Hepatocyte (in vitro differentiated cells): ENCODE results near the gene PHAF1. TPM values are rescaled to one million over a fixed set of nuclear protein-coding genes. Genes with fewer than 3 reads are reported as not detected.

Experiments used
- DNase-seq: peaks from one replicate; pipeline ENCODE4 v3.0.0-alpha.2; 2016; ENCODE audit warnings: low spot score
- H2AFZ ChIP-seq: fragments of 200-600 bp; sonication (generic); 2 replicates; pipeline ENCODE4 v1.6.0; 2016; ENCODE audit warnings: antibody characterized with exemption, mild to moderate bottlenecking
- H3K27ac ChIP-seq: fragments of 200-600 bp; sonication (generic); 2 replicates; pipeline ENCODE4 v1.5.1; 2016; ENCODE audit warnings: mild to moderate bottlenecking
- H3K27me3 ChIP-seq: fragments of 200-600 bp; sonication (generic); 2 replicates; pipeline ENCODE4 v1.6.1; 2016
- H3K36me3 ChIP-seq: fragments of 200-600 bp; sonication (generic); replicated peaks from 2 replicates; pipeline ENCODE4 v1.5.1; 2016; ENCODE audit warnings: low read depth; ENCODE audit not compliant: insufficient read depth
- H3K4me1 ChIP-seq: fragments of 200-600 bp; sonication (generic); 2 replicates; pipeline ENCODE4 v1.5.1; 2016; ENCODE audit warnings: mild to moderate bottlenecking, moderate library complexity; ENCODE audit not compliant: insufficient read depth
- H3K4me2 ChIP-seq: fragments of 200-600 bp; sonication (generic); 2 replicates; pipeline ENCODE4 v1.6.0; 2016
- H3K4me3 ChIP-seq: fragments of 200-600 bp; sonication (generic); 2 replicates; pipeline ENCODE4 v1.5.1; 2016; ENCODE audit warnings: mild to moderate bottlenecking
- H3K79me2 ChIP-seq: fragments of 200-600 bp; sonication (generic); 2 replicates; pipeline ENCODE4 v1.6.0; 2017; ENCODE audit warnings: mild to moderate bottlenecking
- H3K9me2 ChIP-seq: fragments of 200-600 bp; sonication (generic); replicated peaks from 2 replicates; pipeline ENCODE4 v1.6.0; 2017; ENCODE audit warnings: mild to moderate bottlenecking; ENCODE audit not compliant: insufficient read depth
- H3K9me3 ChIP-seq: fragments of 200-600 bp; sonication (generic); 2 replicates; pipeline ENCODE4 v1.5.1; 2016; ENCODE audit warnings: low read depth, mild to moderate bottlenecking
- H4K20me1 ChIP-seq: fragments of 200-600 bp; sonication (generic); 2 replicates; pipeline ENCODE4 v1.6.0; 2016; ENCODE audit warnings: mild to moderate bottlenecking; ENCODE audit not compliant: insufficient read depth, poor library complexity, severe bottlenecking
- CTCF ChIP-seq: fragments of 200-600 bp; sonication (generic); IDR thresholded peaks from 2 replicates; pipeline ENCODE4 v1.5.1; 2016; ENCODE audit warnings: antibody characterized with exemption, mild to moderate bottlenecking; ENCODE audit not compliant: poor library complexity
- EZH2 ChIP-seq: fragments of 200-600 bp; sonication (generic); IDR thresholded peaks from 2 replicates; pipeline ENCODE4 v1.6.1; 2016; ENCODE audit warnings: antibody characterized with exemption, mild to moderate bottlenecking, borderline replicate concordance
- EZH2phosphoT487 ChIP-seq: fragments of 200-600 bp; sonication (generic); IDR thresholded peaks from one replicate; pipeline ENCODE4 v1.6.1; 2018; ENCODE audit warnings: antibody characterized with exemption, mild to moderate bottlenecking, low read depth, moderate library complexity; ENCODE audit not compliant: unreplicated experiment, severe bottlenecking
- WGBS: methylation state at CpG from one replicate; pipeline ENCODE4 v1.1.6; 2016; ENCODE audit warnings: low lambda C conversion rate; ENCODE audit errors: missing lambda C conversion rate; 5-methylcytosine and 5-hydroxymethylcytosine counted together
- polyA plus RNA-seq: library from polyadenylated mRNA; unstranded; fragments of >200 nt; fragmentation: Nextera tagmentation; extraction: Ambion mirVana; gene quantifications from 2 replicates; pipeline ENCODE4 v1.2.1, GENCODE V29; 2016
- total RNA-seq: library from RNA; depleted of rRNA; stranded (reverse); fragments of >200 nt; gene quantifications from 2 replicates; pipeline ENCODE4 v1.2.3, GENCODE V29; 2014

Gene PHAF1
- total and polyA plus RNA-seq, 2 experiments from 2014 or later, result 18.7 to 20.2 TPM

GRCh38 chr16:67197704-67198103 lies 88.0 kb downstream of the PHAF1 start:
- H3K27ac ChIP-seq, result no peak overlapping the region
- 88% methylated on average over 5 of the region's 6 CpGs for WGBS

More at GRCh38 chr16:67197704-67198103, 88.0 kb downstream of the PHAF1 start:
- H3K4me2 ChIP-seq, result no peak overlapping the region
- no peaks in the 10 kb centered on the region for H3K36me3 ChIP-seq
- no peak overlapping the region for H3K4me3 ChIP-seq
- H3K4me1 ChIP-seq, result peaks cover 15% of the 10 kb centered on the region
- H3K9me2 ChIP-seq, result no peaks in the 10 kb centered on the region
- H4K20me1 ChIP-seq, result no peaks in the 10 kb centered on the region
- TF ChIP-seq EZH2, result no peak
- TF ChIP-seq EZH2phosphoT487, result no peak
- no peak for TF ChIP-seq CTCF
- no peak overlapping the region for H2AFZ ChIP-seq
- no peaks in the 10 kb centered on the region for H3K27me3 ChIP-seq
- peaks cover 16% of the 10 kb centered on the region for H3K79me2 ChIP-seq
- H3K9me3 ChIP-seq, result no peaks in the 10 kb centered on the region
- DNase-seq, result no peak

Other genes with a start within 250 kb of the PHAF1 start
- gene PDP2, start 229.4 kb upstream of the PHAF1 start, total RNA-seq, result 9.7 and 17.7 TPM in 2 replicates
- gene PDP2, start 229.4 kb upstream of the PHAF1 start, polyA plus RNA-seq, result 3.5 and 5.2 TPM in 2 replicates
- 2.9 and 3.2 TPM in 2 replicates for gene CDH16, start 191.1 kb upstream of the PHAF1 start, total RNA-seq
- 2.2 and 4.4 TPM in 2 replicates for gene CDH16, start 191.1 kb upstream of the PHAF1 start, polyA plus RNA-seq
- gene RRAD, start 184.4 kb upstream of the PHAF1 start, total RNA-seq, result 8.2 and 8.8 TPM in 2 replicates
- 16.3 and 27.6 TPM in 2 replicates for gene RRAD, start 184.4 kb upstream of the PHAF1 start, polyA plus RNA-seq
- 106 and 131 TPM in 2 replicates for gene CIAO2B, start 175.5 kb upstream of the PHAF1 start, total RNA-seq
- gene CIAO2B, start 175.5 kb upstream of the PHAF1 start, polyA plus RNA-seq, result 147 and 154 TPM in 2 replicates
- gene CES2, start 174.4 kb upstream of the PHAF1 start, total RNA-seq, result 52.6 and 52.8 TPM in 2 replicates
- gene CES2, start 174.4 kb upstream of the PHAF1 start, polyA plus RNA-seq, result 67.7 and 72.8 TPM in 2 replicates
- 1.2 and 1.7 TPM in 2 replicates for gene CES3, start 148.7 kb upstream of the PHAF1 start, total RNA-seq
- 3.4 and 3.8 TPM in 2 replicates for gene CES3, start 148.7 kb upstream of the PHAF1 start, polyA plus RNA-seq
- 7.2 and 12.3 TPM in 2 replicates for gene CES4A, start 121.4 kb upstream of the PHAF1 start, total RNA-seq
- gene CES4A, start 121.4 kb upstream of the PHAF1 start, polyA plus RNA-seq, result 11.8 and 17.9 TPM in 2 replicates
- 48.0 and 59.0 TPM in 2 replicates for gene CBFB, start 80.8 kb upstream of the PHAF1 start, total RNA-seq
- 39.3 and 47.4 TPM in 2 replicates for gene CBFB, start 80.8 kb upstream of the PHAF1 start, polyA plus RNA-seq
- 33.3 and 34.5 TPM in 2 replicates for gene B3GNT9, start 41.1 kb downstream of the PHAF1 start, total RNA-seq
- 37.5 and 44.2 TPM in 2 replicates for gene B3GNT9, start 41.1 kb downstream of the PHAF1 start, polyA plus RNA-seq
- 18.5 and 21.9 TPM in 2 replicates for gene TRADD, start 50.0 kb downstream of the PHAF1 start, total RNA-seq
- gene TRADD, start 50.0 kb downstream of the PHAF1 start, polyA plus RNA-seq, result 31.4 and 32.4 TPM in 2 replicates
- gene FBXL8, start 50.0 kb downstream of the PHAF1 start, total RNA-seq, result 10.7 and 11.1 TPM in 2 replicates
- 15.9 and 19.8 TPM in 2 replicates for gene FBXL8, start 50.0 kb downstream of the PHAF1 start, polyA plus RNA-seq
- 3.2 and 5.5 TPM in 2 replicates for gene HSF4, start 54.8 kb downstream of the PHAF1 start, total RNA-seq
- 8.5 and 15.7 TPM in 2 replicates for gene HSF4, start 54.8 kb downstream of the PHAF1 start, polyA plus RNA-seq
- gene NOL3, start 60.6 kb downstream of the PHAF1 start, total RNA-seq, result 8.1 and 9.3 TPM in 2 replicates
- 10.9 and 11.0 TPM in 2 replicates for gene NOL3, start 60.6 kb downstream of the PHAF1 start, polyA plus RNA-seq
- gene MATCAP1, start 74.0 kb downstream of the PHAF1 start, total RNA-seq, result 22.3 and 24.8 TPM in 2 replicates
- gene MATCAP1, start 74.0 kb downstream of the PHAF1 start, polyA plus RNA-seq, result 25.4 and 38.5 TPM in 2 replicates
- gene EXOC3L1, start 80.2 kb downstream of the PHAF1 start, total RNA-seq, result 0.33 and 3.3 TPM in 2 replicates
- gene EXOC3L1, start 80.2 kb downstream of the PHAF1 start, polyA plus RNA-seq, result 2.0 and 2.6 TPM in 2 replicates
- gene E2F4, start 82.2 kb downstream of the PHAF1 start, total RNA-seq, result 70.4 and 76.6 TPM in 2 replicates
- 72.4 and 76.4 TPM in 2 replicates for gene E2F4, start 82.2 kb downstream of the PHAF1 start, polyA plus RNA-seq
- 18.5 and 18.7 TPM in 2 replicates for gene ELMO3, start 89.2 kb downstream of the PHAF1 start, total RNA-seq
- gene ELMO3, start 89.2 kb downstream of the PHAF1 start, polyA plus RNA-seq, result 14.5 and 18.3 TPM in 2 replicates
- 47.5 and 53.2 TPM in 2 replicates for gene TMEM208, start 117.2 kb downstream of the PHAF1 start, total RNA-seq
- 160 and 181 TPM in 2 replicates for gene TMEM208, start 117.2 kb downstream of the PHAF1 start, polyA plus RNA-seq
- gene FHOD1, start 137.5 kb downstream of the PHAF1 start, total RNA-seq, result 4.1 and 10.0 TPM in 2 replicates
- gene FHOD1, start 137.5 kb downstream of the PHAF1 start, polyA plus RNA-seq, result 17.2 and 20.9 TPM in 2 replicates
- gene SLC9A5, start 139.0 kb downstream of the PHAF1 start, total RNA-seq, result 0.36 and 1.4 TPM in 2 replicates
- 1.5 and 2.7 TPM in 2 replicates for gene SLC9A5, start 139.0 kb downstream of the PHAF1 start, polyA plus RNA-seq
- 3.4 and 3.6 TPM in 2 replicates for gene PLEKHG4, start 169.6 kb downstream of the PHAF1 start, total RNA-seq
- gene PLEKHG4, start 169.6 kb downstream of the PHAF1 start, polyA plus RNA-seq, result 3.0 and 5.5 TPM in 2 replicates
- not detected in 2 replicates for gene KCTD19, start 216.8 kb downstream of the PHAF1 start, total RNA-seq
- gene KCTD19, start 216.8 kb downstream of the PHAF1 start, polyA plus RNA-seq, result not detected in 2 replicates
- gene LRRC36, start 216.9 kb downstream of the PHAF1 start, total RNA-seq, result 0.23 and 0.32 TPM in 2 replicates
- 0.69 TPM in 1 of 2 replicates, not detected in the other for gene LRRC36, start 216.9 kb downstream of the PHAF1 start, polyA plus RNA-seq